SIG-M5 treated with dmso at 0.1 percent for 504 hours (cell line): Measurements from ENCODE around the gene LRRC8B.
A peak's percentile ranks its signal among the peaks of the same experiment; 100 is the strongest.
"Not testable (repeated sequence)": the region's sequence is repeated elsewhere in the genome, so short reads cannot be mapped to it uniquely, and the experiment has no call there.

Source experiments
- DNase-seq: peaks from one replicate; lab custom pipeline; 2025; ENCODE audit not compliant: unreplicated experiment; lab: John Stamatoyannopoulos, UW

Gene LRRC8B

DNA sequence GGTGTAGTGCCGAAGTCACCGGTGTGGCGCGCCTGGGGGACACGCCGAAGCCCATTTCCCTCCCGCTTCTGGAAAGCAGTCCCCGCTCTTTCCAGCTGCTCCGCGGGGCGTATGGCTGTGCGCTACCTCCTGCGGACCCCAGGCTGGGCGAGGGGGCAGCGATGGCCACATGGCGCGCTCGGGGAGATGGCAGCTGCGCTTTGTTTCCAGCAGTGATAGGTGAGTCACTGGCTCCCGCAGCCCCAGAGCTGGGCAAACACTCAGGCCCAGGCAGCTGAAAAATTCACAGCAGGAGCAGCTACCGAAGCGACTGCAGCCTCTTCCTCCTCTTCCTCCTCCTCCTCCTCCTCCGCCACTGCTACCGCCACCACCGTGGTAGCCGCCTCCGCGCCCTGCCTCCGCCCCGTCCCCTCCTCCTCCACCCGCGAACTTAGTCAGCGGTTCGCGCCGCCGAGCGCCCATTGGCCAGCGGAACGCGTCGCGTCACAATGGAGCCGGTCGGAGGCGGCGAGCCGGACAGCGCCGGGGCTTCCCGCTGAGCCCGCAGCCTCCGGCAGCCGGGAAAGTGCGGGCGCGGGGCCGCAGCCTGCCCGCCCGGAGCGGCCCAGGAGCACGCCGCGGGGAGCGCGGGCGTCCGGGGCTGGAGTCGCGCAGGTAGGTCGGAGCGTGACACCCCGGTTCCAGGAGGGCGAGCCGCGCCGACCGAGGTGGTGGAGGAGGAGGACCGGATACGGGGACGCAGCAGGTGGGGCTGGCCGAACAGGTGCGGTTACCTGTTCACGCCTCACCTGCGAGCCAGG lies at the start of gene LRRC8B:
Gene LRRC8B, plus strand, starts transcription at position 461 of the 800 bp plus-strand sequence. CDS start 57,822 bp downstream, outside the sequence.
- peak; percentile 84 for DNase-seq

DNA sequence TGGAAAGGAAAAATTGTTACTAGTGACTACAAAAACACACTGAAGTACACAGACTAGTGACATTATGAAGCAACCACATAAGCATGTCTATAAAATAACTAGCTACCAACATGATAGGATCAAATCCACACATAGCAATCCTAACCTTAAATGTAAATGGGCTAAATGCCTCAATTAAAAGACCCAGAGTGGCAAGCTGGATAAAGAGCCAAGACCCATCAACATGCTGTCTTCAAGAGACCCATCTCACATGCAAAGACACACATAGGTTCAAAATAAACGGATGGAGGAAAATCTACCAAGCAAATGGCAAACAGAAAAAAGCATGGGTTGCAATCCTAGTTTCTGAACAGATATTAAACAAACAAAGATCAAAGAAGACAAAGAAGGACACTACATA lies 49.4 kb upstream of the LRRC8B start:
- no peak for DNase-seq

- DNase-seq: no peak
Observed at GRCh38 chr1:89476072-89476471, 48.6 kb upstream of the LRRC8B start.

- peak; percentile 78 for DNase-seq
Observed at GRCh38 chr1:89483010-89483756, 41.4 kb upstream of the LRRC8B start.

- DNase-seq: no peak
Observed at GRCh38 chr1:89483757-89484077, 40.9 kb upstream of the LRRC8B start.

- DNase-seq: peak; percentile 5
Observed at GRCh38 chr1:89484092-89485038, 40.3 kb upstream of the LRRC8B start.

GRCh38 chr1:89487972-89488371 lies 36.7 kb upstream of the LRRC8B start:
- DNase-seq: no peak

GRCh38 chr1:89489047-89489729 lies 35.4 kb upstream of the LRRC8B start:
- DNase-seq: peak; percentile 87

DNA sequence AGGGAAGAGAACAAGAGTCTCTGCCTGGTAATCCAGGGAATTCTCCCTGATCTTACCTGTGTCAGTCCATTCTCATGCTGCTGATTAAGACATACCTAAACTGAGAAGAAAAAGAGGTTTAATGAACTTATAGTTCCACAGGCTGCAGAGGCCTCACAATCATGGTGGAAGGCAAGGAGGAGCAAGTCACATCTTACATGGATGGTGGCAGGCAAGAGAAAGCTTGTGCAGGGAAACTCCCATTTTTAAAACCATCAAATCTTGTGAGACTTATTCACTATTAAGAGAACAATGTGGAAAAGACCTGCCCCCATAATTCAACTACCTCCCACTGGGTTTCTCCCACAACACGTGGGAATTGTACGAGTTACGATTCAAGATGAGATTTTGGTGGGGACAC lies 34.2 kb upstream of the LRRC8B start:
- DNase-seq: no peak

DNA sequence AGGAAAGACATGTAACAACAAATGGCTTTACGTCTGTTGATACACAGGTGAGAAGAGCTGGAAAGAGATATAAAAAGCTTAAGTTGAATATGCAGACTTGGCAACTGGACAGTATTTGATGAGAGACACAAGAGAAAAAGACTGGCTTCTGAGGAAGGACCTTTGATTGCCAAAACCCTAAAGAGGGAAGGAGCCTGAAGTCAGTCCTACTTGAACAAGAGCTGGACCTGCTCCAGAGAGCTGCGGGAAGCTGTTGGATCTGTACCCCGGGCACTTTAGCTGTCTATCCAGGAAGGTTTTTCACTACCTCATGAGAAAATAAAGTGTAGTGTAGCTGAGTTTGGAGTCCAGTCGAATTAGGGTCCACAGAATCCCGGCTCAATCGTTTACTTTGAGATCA lies 25.3 kb upstream of the LRRC8B start:
- no peak for DNase-seq

DNA sequence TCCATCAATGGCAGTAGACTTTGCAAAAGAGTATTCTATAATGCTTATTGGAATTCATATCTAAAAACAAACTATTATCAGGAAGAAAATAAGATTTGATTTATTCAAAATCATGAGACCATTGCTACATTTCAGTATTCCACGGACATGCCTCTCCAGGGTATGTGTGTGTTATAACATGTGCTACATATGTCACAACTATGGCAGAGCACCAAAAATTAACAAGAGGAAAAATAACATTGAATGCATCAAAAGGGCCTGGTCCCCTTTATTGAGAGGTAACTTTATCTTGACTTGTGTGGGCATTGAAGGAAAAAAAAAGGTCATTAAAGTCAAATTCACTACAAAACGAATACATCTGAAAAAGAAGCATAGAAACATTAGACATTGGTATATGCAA lies 22.6 kb upstream of the LRRC8B start:
- DNase-seq: no peak

DNA sequence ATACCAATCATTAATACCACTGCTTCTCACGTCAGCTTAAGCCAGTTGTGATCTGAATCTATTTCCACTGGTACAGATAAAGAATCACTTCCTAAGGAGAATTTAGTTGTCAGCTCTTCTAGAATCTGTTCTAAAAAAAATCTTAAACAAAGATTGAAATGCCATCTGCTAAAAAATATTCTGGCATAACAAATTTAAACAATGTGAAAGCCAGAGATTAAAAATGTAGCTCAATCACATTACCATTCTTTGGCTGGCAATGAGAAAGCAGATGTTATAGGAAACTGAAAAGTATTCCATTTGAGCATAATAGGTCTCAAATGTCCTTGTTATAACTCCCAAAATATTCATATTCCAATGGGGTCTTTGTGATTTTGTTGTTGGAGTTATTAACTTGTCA lies 21.7 kb upstream of the LRRC8B start:
- no peak for DNase-seq

DNA sequence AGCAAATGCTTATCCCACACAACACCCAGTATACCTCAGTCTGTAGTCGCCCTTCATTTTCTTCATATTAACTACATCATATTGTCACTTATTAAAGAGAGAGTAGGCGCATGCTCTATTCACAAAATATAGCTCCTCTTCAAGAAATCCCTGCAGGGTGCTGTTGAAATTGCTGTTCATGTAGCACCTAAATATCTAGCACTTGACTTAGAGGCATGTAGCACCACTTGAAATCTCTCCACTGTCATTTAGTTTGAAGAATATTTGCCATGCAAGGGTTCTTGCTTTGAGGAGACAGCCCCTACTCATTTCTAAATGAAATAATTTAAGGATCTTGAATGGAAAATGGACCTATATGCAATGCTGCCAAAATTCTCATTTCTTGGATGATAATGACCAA lies 20.9 kb upstream of the LRRC8B start:
- no peak for DNase-seq

DNA sequence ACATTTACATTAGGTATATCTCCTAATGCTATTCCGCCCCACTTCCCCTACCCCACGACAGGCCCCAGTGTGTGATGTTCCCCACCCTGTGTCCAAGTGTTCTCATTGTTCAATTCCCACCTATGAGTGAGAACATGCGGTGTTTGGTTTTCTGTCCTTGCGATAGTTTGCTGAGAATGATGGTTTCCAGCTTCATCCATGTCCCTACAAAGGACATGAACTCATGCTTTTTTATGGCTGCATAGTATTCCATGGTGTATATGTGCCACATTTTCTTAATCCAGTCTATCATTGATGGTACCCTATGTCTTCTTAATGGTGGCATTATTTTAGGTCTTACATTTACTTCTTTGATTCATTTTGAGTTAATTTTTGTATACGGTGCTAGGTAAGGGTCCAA lies 14.6 kb upstream of the LRRC8B start:
- DNase-seq: not testable (repeated sequence)

DNA sequence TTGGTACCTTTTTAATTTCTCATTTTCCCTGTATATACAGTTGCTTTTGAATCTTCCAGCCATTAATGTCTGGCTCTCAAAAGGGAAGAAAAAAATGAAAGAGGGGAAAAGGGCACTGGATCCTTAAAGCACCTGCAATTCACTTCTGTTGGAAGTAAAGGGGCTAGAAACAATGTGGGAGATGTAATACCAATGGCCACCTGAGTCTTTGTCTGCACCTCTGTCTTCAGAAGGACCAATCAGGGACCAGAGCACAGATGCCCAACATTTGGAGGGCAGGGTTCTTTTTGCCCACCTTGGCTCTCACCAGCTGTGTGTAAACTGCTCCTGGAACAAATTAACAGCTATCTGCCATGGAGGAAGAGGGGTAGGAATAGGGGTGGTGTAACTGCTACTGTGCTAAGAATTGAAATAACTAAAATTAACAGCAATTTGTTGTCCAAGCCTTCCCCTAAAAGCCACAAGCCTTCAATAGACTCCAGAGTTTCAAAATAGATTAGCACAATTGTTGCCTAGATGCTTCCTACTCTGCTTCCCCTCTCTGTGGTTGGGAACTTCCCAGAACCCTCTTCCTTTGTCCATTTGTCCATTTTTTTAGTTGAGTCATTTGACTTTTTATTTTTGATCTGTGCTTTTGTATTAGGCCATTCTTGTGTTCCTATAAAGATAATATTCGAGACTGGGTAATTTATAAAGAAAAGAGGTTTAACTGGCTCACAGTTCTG lies 11.5 kb upstream of the LRRC8B start:
- peak; percentile 30 for DNase-seq

DNA sequence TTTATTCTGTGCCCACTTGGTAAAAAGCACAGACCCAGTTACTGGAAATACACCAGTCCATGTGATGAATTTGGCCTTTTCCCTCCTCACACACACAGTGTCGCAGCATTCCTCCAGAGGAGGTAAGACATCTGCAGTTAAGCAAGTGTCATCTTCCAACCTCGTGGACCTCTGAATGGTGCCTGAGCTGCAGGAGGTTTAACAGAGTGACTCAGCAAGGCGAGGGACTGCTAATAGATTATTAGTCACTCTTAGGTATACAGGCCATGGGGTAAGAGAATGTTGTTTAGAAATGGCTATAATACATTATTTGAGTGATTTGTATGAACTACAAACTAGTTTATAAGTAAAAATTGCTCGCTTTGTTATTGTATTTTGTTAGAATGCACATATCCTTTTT lies 8.6 kb upstream of the LRRC8B start:
- no peak for DNase-seq

GRCh38 chr1:89518221-89518631 lies 6.4 kb upstream of the LRRC8B start:
- no peak for DNase-seq

- DNase-seq: peak; percentile 71
Observed at GRCh38 chr1:89519779-89520358, 4.8 kb upstream of the LRRC8B start.

GRCh38 chr1:89521977-89522376 lies 2.7 kb upstream of the LRRC8B start:
- DNase-seq: not testable (repeated sequence)
